D721Med (cell line): ENCODE data around the gene MANF.
"Not testable (repeated sequence)": the region's sequence is repeated elsewhere in the genome, so short reads cannot be mapped to it uniquely, and the experiment has no call there.

Experiments used
- DNase-seq: peaks from one replicate; pipeline ENCODE4 v3.0.0; 2011; ENCODE audit warnings: low spot score; ENCODE audit not compliant: insufficient read length
- FAIRE-seq: peaks from 2 replicates; lab custom pipeline; 2011; peaks lifted over from hg19 to GRCh38; lab: Jason Lieb, UNC
- TF ChIP-seq, protein P1 (sequence below): IDR thresholded peaks from 2 replicates; pipeline ENCODE4 v1.5.1; 2012; ENCODE audit warnings: mild to moderate bottlenecking, control low read depth; ENCODE audit not compliant: insufficient read depth; ENCODE audit errors: missing control alignments

The MANF gene

DNA sequence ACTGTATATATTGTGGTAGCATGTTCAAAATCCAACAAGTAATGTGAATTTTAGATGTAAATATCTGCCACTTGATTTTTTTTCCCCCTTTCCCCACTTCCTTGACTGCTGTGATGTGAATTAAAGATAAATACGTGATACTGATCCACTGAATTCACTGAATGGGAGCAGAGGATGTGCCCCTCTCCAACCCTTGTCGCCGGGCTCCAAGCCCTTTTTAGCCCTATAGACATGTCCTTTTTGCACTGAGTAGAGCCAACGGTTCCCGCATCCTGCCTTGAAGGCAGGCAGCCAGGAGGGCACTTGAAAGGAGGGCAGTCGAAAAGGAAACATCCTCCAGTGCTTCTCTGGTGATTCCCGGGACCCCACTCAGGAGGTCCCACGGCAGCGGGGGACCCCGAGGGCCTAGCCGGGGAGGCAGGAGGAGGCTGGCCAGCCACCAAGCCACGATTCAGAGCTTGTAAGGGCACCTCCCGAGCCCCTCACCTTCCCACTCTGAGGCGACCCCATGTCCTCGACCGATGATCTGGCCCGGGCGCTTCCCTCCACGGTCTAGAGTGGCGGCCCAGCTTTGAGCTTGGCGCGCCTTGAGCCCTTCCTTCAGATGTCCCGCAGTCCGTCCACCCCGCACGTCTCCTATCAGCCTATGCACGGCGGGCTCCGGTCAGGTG, 901 bp upstream of the MANF start:
- no peak for FAIRE-seq
- DNase-seq = peak; percentile 47
- TF ChIP-seq, protein P1, sequence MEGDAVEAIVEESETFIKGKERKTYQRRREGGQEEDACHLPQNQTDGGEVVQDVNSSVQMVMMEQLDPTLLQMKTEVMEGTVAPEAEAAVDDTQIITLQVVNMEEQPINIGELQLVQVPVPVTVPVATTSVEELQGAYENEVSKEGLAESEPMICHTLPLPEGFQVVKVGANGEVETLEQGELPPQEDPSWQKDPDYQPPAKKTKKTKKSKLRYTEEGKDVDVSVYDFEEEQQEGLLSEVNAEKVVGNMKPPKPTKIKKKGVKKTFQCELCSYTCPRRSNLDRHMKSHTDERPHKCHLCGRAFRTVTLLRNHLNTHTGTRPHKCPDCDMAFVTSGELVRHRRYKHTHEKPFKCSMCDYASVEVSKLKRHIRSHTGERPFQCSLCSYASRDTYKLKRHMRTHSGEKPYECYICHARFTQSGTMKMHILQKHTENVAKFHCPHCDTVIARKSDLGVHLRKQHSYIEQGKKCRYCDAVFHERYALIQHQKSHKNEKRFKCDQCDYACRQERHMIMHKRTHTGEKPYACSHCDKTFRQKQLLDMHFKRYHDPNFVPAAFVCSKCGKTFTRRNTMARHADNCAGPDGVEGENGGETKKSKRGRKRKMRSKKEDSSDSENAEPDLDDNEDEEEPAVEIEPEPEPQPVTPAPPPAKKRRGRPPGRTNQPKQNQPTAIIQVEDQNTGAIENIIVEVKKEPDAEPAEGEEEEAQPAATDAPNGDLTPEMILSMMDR = no peak

DNA sequence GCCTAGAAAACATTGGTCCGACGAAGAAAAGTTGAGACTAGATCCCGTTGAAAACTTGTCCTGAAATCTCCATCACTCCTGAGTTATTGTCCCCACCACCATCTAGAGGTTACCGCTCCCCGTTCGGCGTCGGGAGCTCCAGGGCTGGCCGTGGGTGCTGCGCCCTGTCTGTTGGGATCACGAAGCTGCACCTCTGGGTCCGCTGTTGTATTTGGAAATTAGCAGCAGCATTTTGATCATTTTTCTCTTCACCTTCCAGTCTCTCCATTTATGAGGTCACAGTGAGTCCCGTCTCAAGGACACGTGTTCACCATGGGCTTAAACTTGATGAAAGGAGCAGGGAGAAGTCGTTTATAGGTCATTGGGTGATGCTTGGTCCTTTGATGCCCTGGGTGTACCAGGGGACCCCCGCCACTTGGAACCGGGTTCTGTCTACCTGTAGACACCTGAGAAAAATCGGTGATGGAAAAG, 565 bp downstream of the MANF start:
- no peak for FAIRE-seq
- TF ChIP-seq, protein P1 = no peak
- DNase-seq = no peak

DNA sequence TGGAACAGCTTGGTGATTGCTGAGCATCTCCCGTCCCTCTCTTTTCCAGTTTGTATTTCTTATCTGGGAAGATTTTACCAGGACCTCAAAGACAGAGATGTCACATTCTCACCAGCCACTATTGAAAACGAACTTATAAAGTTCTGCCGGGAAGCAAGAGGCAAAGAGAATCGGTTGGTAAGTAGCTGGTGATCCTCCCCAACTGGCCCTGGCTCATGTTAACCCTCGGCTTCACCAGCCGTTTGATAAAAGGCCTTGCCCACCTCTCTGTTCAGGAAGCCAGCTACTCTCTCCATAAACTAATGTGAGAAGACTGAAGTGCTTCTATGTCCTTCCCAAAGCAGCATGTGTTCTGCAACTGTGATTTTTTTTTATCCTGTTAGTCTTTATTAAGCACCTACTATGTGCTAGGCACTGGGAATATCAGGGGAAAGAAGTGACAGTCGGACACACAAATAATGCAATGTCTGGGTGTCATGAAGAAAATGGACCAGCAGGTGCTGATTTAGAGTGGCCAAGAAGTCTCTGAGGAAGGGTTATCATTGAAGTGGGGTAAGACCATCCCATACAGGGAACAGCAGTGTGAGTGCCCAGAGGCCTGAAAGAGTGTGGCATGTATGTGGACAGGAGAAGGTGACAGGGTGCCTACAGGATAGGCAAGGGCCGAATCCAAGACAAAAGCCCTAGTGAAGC, 1.2 kb downstream of the MANF start:
- no peak for DNase-seq
- TF ChIP-seq, protein P1 = no peak
- no peak for FAIRE-seq

DNA sequence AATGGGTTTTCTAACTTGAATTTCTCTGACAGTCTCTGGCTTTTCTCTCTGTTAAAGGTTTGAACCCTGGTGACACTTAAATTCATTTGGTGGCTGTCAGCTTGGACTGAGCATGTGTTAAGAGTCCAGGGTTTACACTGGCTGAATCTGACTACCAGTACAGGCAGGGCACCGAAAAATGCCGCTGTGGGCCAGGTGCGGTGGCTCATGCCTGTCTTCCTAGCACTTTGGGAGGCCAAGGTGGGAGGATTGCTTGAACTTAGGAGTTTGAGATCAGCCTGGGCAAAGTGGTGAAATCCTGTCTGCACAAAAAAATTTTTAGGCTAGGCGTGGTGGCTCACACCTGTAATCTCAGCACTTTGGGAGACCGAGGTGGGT, 1.8 kb downstream of the MANF start:
- DNase-seq = no peak
- no peak for FAIRE-seq
- TF ChIP-seq, protein P1 = no peak

DNA sequence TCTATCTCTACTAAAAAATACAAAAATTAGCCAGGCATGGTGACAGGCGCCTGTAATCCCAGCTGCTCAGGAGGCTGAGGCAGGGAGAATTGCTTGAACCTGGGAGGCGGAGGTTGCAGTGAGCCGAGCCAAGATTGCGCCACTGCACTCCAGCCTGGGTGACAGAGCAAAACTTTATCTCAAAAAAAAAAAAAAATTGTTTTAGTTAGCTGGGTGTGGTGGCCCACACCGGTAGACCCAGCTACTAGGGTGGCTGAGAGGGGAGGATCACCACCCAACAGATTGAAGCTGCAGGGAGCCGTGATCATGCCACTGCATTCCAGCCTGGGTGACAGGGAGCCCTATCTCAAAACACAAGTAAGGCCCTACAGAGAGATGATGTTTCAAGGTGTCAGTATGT, 2.2 kb downstream of the MANF start:
- FAIRE-seq, DNase-seq: not testable (repeated sequence)

DNA sequence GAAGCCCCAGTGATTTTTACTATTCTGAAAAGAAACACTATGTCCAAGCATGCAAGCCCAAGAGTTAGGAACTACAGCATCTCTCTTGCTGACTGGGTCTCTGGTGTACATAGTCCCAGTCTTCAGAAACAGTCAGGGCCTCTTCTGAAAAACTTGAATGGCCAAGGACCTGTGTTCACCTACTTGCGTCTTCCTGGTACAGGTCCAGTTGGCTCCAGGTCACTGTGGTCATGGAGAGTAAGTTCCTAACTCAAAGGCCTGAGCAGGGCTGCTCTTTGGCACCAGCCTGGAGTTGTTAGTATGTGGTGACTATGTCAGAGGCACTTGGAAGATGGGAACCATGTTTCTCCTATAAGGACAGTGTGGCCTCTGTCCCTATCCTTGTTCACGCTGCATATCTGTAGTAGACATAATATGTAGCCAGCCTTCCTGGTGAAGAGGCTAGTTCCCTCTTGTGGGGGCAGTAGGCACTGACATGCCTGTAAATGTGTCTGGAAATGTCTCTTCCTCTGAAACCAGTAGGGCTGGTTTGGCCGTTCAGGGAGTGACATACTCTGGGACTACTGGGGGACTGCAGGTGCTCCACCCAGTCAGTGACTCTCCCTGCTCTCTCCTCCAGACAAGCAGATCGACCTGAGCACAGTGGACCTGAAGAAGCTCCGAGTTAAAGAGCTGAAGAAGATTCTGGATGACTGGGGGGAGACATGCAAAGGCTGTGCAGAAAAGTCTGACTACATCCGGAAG, 3.4 kb downstream of the MANF start:
- no peak for FAIRE-seq
- no peak for DNase-seq
- TF ChIP-seq, protein P1 = no peak

DNA sequence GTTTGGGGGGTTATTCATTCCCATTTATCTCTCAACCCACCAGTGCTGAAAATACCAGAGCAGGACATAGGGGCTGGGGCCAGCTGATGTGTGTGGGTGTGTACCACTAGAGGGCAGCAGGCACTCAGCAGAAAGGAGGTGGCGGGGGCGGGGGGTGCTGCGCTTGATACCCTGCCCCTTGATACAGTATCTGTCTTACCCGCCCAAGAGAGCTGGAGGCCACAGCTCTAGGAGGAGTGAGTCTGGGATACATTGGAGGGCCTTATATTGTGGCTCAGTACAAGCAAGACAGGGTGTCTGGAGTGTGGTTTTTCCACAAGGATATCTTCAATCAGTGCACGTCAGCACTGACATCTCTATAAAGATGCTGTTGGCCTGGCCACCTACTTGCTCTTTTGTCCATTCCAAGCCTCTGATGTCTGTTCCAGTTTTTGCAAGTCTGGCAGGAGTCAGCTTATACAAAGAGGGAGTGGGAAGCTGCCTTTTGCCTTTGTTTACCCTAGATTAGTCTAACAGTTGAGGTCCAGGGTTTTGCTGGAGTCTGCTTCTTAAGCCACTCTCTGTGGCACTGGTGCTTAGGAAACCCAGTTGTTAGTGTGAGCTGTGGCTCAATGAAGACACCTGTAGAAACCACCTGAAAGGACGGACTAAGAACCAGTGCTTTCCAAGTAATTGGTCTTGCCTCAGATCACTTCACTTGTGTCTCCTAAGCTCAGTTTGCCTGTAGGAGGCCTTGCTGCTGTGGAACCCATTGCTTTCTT, 4.5 kb downstream of the MANF start:
- FAIRE-seq = no peak
- TF ChIP-seq, protein P1 = peak; percentile 68
- DNase-seq = peak; percentile 61
